ENCODE measurements around the gene COL26A1.

DNA sequence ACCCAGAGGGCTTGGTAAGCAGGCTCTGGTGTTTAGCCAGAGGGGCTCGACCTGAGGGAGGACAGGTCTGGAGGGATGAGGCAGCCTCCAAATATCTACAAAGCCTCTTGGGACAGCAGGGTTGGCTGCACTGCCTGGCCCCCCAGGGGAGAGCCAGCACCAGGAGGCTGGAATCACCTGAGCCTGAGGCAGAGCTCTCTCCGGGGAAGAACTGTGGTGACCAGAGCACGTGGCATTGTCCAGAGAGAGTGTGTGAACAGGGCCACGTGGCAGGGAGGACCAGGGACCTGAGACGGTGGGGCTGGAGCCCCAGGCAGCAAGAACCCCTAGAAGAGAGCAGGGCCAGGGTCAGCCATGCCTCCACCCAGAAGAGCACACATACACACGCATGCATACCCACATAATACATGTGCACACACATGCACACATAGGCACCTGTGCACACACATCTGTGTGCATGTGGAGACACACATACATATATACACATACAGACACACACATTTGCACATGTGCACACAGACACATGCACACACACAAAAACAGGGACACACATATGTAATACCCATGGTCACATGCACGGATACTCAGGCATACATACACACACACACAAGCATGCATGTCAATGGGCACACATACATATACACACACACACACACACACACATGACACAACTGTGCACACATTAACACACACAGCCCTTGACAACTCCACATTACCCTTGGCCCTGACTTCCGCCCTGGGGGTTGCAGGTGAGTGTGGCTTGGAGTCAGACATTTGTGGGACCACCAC is 171.5 kb downstream of the COL26A1 start:
- TF ChIP-seq, protein P1, sequence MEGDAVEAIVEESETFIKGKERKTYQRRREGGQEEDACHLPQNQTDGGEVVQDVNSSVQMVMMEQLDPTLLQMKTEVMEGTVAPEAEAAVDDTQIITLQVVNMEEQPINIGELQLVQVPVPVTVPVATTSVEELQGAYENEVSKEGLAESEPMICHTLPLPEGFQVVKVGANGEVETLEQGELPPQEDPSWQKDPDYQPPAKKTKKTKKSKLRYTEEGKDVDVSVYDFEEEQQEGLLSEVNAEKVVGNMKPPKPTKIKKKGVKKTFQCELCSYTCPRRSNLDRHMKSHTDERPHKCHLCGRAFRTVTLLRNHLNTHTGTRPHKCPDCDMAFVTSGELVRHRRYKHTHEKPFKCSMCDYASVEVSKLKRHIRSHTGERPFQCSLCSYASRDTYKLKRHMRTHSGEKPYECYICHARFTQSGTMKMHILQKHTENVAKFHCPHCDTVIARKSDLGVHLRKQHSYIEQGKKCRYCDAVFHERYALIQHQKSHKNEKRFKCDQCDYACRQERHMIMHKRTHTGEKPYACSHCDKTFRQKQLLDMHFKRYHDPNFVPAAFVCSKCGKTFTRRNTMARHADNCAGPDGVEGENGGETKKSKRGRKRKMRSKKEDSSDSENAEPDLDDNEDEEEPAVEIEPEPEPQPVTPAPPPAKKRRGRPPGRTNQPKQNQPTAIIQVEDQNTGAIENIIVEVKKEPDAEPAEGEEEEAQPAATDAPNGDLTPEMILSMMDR (IDR thresholded peaks at IDR 0.05), result no peak
- TF ChIP-seq ZFX (IDR thresholded peaks at IDR 0.05; ENCODE audit: borderline replicate concordance), result no peak
